CD14-positive monocyte (primary cell): ENCODE measurements around the gene FGFR2. TPM values are rescaled to one million over a fixed set of nuclear protein-coding genes. Genes with fewer than 3 reads are reported as not detected.

Experiments used
- DNase-seq, 3 donors: peaks; one replicate each; pipeline ENCODE4 v3.0.0-alpha.2; 2011 to 2022
- H2AFZ ChIP-seq: 2 replicates; pipeline ENCODE4 v1.6.0; 2012; ENCODE audit warnings: mild to moderate bottlenecking, low read depth, low read length, inconsistent platforms; ENCODE audit not compliant: insufficient read depth, poor library complexity, severe bottlenecking
- H3K27ac ChIP-seq, 2 donors: 1 replicate in 1 of 2; 2 replicates in 1 of 2; pipeline ENCODE4 v1.5.1; 2012 to 2013; ENCODE audit warnings: low read length in 2 of 2, control low read depth in 1 of 2, inconsistent platforms in 1 of 2, low read depth in 1 of 2, mild to moderate bottlenecking in 1 of 2
- H3K27me3 ChIP-seq, 2 donors: one replicate each; pipeline versions ENCODE4 v1.6.0 to v1.6.1; 2011 to 2013; ENCODE audit warnings: low read length in 2 of 2; ENCODE audit not compliant: control insufficient read depth in 2 of 2, insufficient read depth in 2 of 2
- H3K36me3 ChIP-seq, 2 donors: replicated peaks in 1 of 2; 1 replicate in 1 of 2; 2 replicates in 1 of 2; pipeline versions ENCODE4 v1.5.1 to v1.6.1; 2012 to 2013; ENCODE audit warnings: low read length in 2 of 2, control low read depth in 1 of 2, inconsistent platforms in 1 of 2, mild to moderate bottlenecking in 1 of 2; ENCODE audit not compliant: insufficient read depth in 2 of 2, control insufficient read depth in 1 of 2
- H3K4me1 ChIP-seq, 2 donors: 1 replicate in 1 of 2; 2 replicates in 1 of 2; pipeline versions ENCODE4 v1.5.1 to v1.6.1; 2012 to 2013; ENCODE audit warnings: low read length in 2 of 2, control low read depth in 1 of 2, inconsistent platforms in 1 of 2, mild to moderate bottlenecking in 1 of 2, moderate library complexity in 1 of 2; ENCODE audit not compliant: insufficient read depth in 2 of 2, control insufficient read depth in 1 of 2
- H3K4me2 ChIP-seq: replicated peaks from 2 replicates; pipeline ENCODE3; 2012; ENCODE audit warnings: low read length, moderate library complexity, mild to moderate bottlenecking; ENCODE audit not compliant: poor library complexity, severe bottlenecking; ENCODE audit errors: extremely low read depth
- H3K4me3 ChIP-seq, 3 experiments: fragments of 200-600 bp in 1 of 3; sonication (generic) in 1 of 3; replicated peaks in 1 of 3; 1 replicate in 2 of 3; 2 replicates in 1 of 3; pipeline ENCODE4 v1.5.1; 2011 to 2013; ENCODE audit warnings: low read length in 3 of 3, mild to moderate bottlenecking in 3 of 3, control low read depth in 2 of 3, low read depth in 2 of 3, inconsistent platforms in 1 of 3, moderate library complexity in 1 of 3
- H3K79me2 ChIP-seq: 2 replicates; pipeline ENCODE4 v1.6.0; 2012; ENCODE audit warnings: mild to moderate bottlenecking, control low read depth, inconsistent platforms, low read length, moderate library complexity; ENCODE audit not compliant: insufficient read depth
- H3K9ac ChIP-seq: 2 replicates; pipeline ENCODE4 v1.6.0; 2017; ENCODE audit warnings: low read length, mild to moderate bottlenecking; ENCODE audit not compliant: insufficient read depth, poor library complexity, severe bottlenecking
- H3K9me3 ChIP-seq, 2 donors: replicated peaks in 1 of 2; 1 replicate in 1 of 2; 2 replicates in 1 of 2; pipeline versions ENCODE4 v1.5.1 to v1.6.1; 2012 to 2013; ENCODE audit warnings: low read length in 2 of 2, control low read depth in 1 of 2; ENCODE audit not compliant: control insufficient read depth in 1 of 2, insufficient read depth in 1 of 2
- H4K20me1 ChIP-seq: 2 replicates; pipeline ENCODE4 v1.6.0; 2012; ENCODE audit warnings: mild to moderate bottlenecking, low read length, control low read depth, moderate library complexity; ENCODE audit not compliant: insufficient read depth
- H3K27ac Mint-ChIP-seq, 7 donors: one replicate each; pipeline ENCODE4 v1.8.0; 2020; ENCODE audit warnings: mild to moderate bottlenecking in 7 of 7, mixed read lengths in 7 of 7, moderate library complexity in 6 of 7, inconsistent platforms in 2 of 7
- H3K27me3 Mint-ChIP-seq, 3 donors: one replicate each; pipeline ENCODE4 v1.8.0; 2021 to 2022; ENCODE audit warnings: low read depth in 3 of 3, mild to moderate bottlenecking in 3 of 3, mixed read lengths in 3 of 3, moderate library complexity in 3 of 3, inconsistent platforms in 1 of 3
- H3K36me3 Mint-ChIP-seq, 2 donors: one replicate each; pipeline ENCODE4 v1.8.0; 2020; ENCODE audit warnings: mixed read lengths in 2 of 2, inconsistent platforms in 1 of 2, mild to moderate bottlenecking in 1 of 2
- H3K4me1 Mint-ChIP-seq: one replicate; pipeline ENCODE4 v1.8.0; 2020; ENCODE audit warnings: mild to moderate bottlenecking, mixed read lengths
- H3K4me3 Mint-ChIP-seq, 2 donors: one replicate each; pipeline ENCODE4 v1.8.0; 2020; ENCODE audit warnings: mild to moderate bottlenecking in 2 of 2, mixed read lengths in 2 of 2, moderate library complexity in 1 of 2
- H3K9me3 Mint-ChIP-seq, 7 donors: one replicate each; pipeline ENCODE4 v1.8.0; 2020 to 2022; ENCODE audit warnings: mixed read lengths in 7 of 7, mild to moderate bottlenecking in 6 of 7, moderate library complexity in 6 of 7, inconsistent platforms in 2 of 7
- CTCF ChIP-seq: fragments of 200-600 bp; IDR thresholded peaks from one replicate; pipeline ENCODE4 v1.8.0; 2022; ENCODE audit warnings: antibody characterized with exemption, mild to moderate bottlenecking
- WGBS: methylation state at CpG from one replicate; pipeline ENCODE4 v1.1.5; 2013; ENCODE audit warnings: missing lambda C conversion rate; ENCODE audit not compliant: insufficient coverage; 5-methylcytosine and 5-hydroxymethylcytosine counted together
- intact Hi-C, 2 donors: fragments of 100-400 bp; cut with micrococcal nuclease; formaldehyde crosslinking; loops; one replicate each; pipeline versions ENCODE4 v1.15.0 to v1.15.1; 2023
- polyA plus RNA-seq, 3 donors: library from polyadenylated mRNA; depleted of rRNA in 1 of 3; unstranded in 2 of 3; stranded (reverse) in 1 of 3; fragments of 300-500 nt in 2 of 3; fragments of >200 nt in 1 of 3; fragmentation: Illumina TruSeq in 2 of 3; gene quantifications; 1 replicate in 2 of 3; 2 replicates in 1 of 3; pipeline ENCODE4 v1.2.3, GENCODE V29; 2012 to 2021

Gene FGFR2
- polyA plus RNA-seq, 3 donors, result not detected

- no peak for TF ChIP-seq CTCF
- Histone ChIP-seq H4K20me1 (no peaks in the 10 kb centered on the region), H3K4me3 (no peak overlapping the region), H3K4me1 (no peaks in the 10 kb centered on the region), H2AFZ (no peak overlapping the region), H3K9ac (no peak overlapping the region), H3K4me2 (no peak overlapping the region), H3K79me2 (no peaks in the 10 kb centered on the region), H3K27ac (no peak overlapping the region), H3K9me3 (peaks cover 0 to 21% of the 10 kb centered on the region in 2 donors), H3K36me3 (no peaks in the 10 kb centered on the region), H3K27me3 (peaks cover 42 to 58% of the 10 kb centered on the region in 2 donors)
- WGBS, result 13% methylated on average over 4 of the region's 9 CpGs
- peaks cover 0 to 13% (median 4%) of the 10 kb centered on the region in 7 donors for H3K9me3 Mint-ChIP-seq
- peaks cover 60 to 81% (median 62%) of the 10 kb centered on the region in 3 donors for H3K27me3 Mint-ChIP-seq
- H3K4me3 Mint-ChIP-seq, result peak overlapping the region in 1 of 2 donors; percentile 48
- no peak for DNase-seq
- H3K36me3 Mint-ChIP-seq, result peaks cover 3 to 4% of the 10 kb centered on the region in 2 donors
- intact Hi-C loops, result loop anchor here in 1 of 2 donors (10.0 kb wide), 1 partner anchor 656 kb away; no protein-coding TSS in a partner anchor
- H3K4me1 Mint-ChIP-seq, result peaks cover 3% of the 10 kb centered on the region
- H3K27ac Mint-ChIP-seq, result no peak overlapping the region
These were observed 2.4 kb upstream of the FGFR2 start for GRCh38 chr10:121600611-121601010.

- Histone ChIP-seq H3K9ac (no peak overlapping the region), H2AFZ (no peak overlapping the region), H4K20me1 (no peaks in the 10 kb centered on the region), H3K4me1 (no peaks in the 10 kb centered on the region), H3K4me2 (no peak overlapping the region), H3K9me3 (peaks cover 0 to 27% of the 10 kb centered on the region in 2 donors), H3K27me3 (peaks cover 44 to 65% of the 10 kb centered on the region in 2 donors), H3K36me3 (no peaks in the 10 kb centered on the region), H3K27ac (no peak overlapping the region), H3K4me3 (no peak overlapping the region), H3K79me2 (no peaks in the 10 kb centered on the region)
- intact Hi-C loops, result loop anchor here in 1 of 2 donors (10.0 kb wide), 1 partner anchor 655 kb away; no protein-coding TSS in a partner anchor
- no peak for DNase-seq
- Mint-ChIP-seq H3K4me3 (peak overlapping the region in 1 of 2 donors; percentile 48), H3K9me3 (peaks cover 0 to 13% (median 5%) of the 10 kb centered on the region in 7 donors), H3K4me1 (peaks cover 3% of the 10 kb centered on the region), H3K27ac (no peak overlapping the region), H3K27me3 (peaks cover 66 to 83% (median 66%) of the 10 kb centered on the region in 3 donors), H3K36me3 (peaks cover 3 to 4% of the 10 kb centered on the region in 2 donors)
- 7% methylated on average over 3 of the region's 8 CpGs for WGBS
- TF ChIP-seq CTCF, result no peak
These were observed 1.7 kb upstream of the FGFR2 start for GRCh38 chr10:121599947-121600346.
